PFSK-1 (cell line): ENCODE data around the gene SURF1.

Source experiments
- FOXP2 ChIP-seq: optimal IDR thresholded peaks from 2 replicates; pipeline ENCODE3; 2011; ENCODE audit warnings: borderline replicate concordance, control low read depth, inconsistent platforms; ENCODE audit not compliant: insufficient read depth; ENCODE audit errors: extremely low read length, extremely low read depth
- POLR2AphosphoS5 ChIP-seq: IDR thresholded peaks from 2 replicates; pipeline ENCODE4 v1.6.1; 2012; ENCODE audit warnings: low read depth, mild to moderate bottlenecking, control low read depth, low read length, moderate library complexity
- SIN3A ChIP-seq: IDR thresholded peaks from 2 replicates; pipeline ENCODE4 v1.6.1; 2012; ENCODE audit warnings: mild to moderate bottlenecking, low read length, moderate library complexity, borderline replicate concordance; ENCODE audit not compliant: insufficient read depth
- TAF1 ChIP-seq: IDR thresholded peaks from 2 replicates; pipeline ENCODE4 v1.6.1; 2012; ENCODE audit warnings: low read length, control low read depth, borderline replicate concordance; ENCODE audit not compliant: insufficient read depth
- TF ChIP-seq, protein P1 (sequence below), 2 experiments: IDR thresholded peaks; 2 replicates each; pipeline versions ENCODE4 v1.6.1 to v1.8.0; 2011 to 2012; ENCODE audit warnings: low read depth in 2 of 2, low read length in 2 of 2, control low read depth in 1 of 2, inconsistent platforms in 1 of 2, mild to moderate bottlenecking in 1 of 2, moderate library complexity in 1 of 2; ENCODE audit not compliant: insufficient read depth in 1 of 2

SURF1 gene

DNA sequence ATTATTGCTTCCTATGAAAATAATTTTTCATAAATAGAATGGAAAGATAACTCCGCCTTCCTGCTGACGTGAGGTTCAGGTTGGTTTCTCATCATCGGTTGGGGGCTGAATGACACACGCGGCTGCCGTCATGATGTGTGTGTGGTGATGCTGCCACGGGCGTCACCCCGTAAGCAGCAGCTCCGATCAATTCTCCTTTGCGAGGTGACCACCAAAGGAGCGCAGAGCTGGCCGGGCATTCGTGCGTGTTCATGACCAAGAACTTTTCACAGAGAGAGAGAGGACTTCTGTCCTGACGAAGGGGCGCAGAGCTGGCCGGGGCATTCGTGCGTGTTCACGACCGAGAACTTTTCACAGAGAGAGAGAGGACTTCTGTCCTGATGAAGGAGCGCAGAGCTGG, 50.6 kb downstream of the SURF1 start:
- TF ChIP-seq SIN3A (no peak), POLR2AphosphoS5 (no peak), FOXP2 (no peak), TAF1 (no peak)
- TF ChIP-seq, protein P1, sequence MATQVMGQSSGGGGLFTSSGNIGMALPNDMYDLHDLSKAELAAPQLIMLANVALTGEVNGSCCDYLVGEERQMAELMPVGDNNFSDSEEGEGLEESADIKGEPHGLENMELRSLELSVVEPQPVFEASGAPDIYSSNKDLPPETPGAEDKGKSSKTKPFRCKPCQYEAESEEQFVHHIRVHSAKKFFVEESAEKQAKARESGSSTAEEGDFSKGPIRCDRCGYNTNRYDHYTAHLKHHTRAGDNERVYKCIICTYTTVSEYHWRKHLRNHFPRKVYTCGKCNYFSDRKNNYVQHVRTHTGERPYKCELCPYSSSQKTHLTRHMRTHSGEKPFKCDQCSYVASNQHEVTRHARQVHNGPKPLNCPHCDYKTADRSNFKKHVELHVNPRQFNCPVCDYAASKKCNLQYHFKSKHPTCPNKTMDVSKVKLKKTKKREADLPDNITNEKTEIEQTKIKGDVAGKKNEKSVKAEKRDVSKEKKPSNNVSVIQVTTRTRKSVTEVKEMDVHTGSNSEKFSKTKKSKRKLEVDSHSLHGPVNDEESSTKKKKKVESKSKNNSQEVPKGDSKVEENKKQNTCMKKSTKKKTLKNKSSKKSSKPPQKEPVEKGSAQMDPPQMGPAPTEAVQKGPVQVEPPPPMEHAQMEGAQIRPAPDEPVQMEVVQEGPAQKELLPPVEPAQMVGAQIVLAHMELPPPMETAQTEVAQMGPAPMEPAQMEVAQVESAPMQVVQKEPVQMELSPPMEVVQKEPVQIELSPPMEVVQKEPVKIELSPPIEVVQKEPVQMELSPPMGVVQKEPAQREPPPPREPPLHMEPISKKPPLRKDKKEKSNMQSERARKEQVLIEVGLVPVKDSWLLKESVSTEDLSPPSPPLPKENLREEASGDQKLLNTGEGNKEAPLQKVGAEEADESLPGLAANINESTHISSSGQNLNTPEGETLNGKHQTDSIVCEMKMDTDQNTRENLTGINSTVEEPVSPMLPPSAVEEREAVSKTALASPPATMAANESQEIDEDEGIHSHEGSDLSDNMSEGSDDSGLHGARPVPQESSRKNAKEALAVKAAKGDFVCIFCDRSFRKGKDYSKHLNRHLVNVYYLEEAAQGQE (IDR thresholded peaks at IDR 0.05; ENCODE audit: insufficient read depth in 1 of 2, low read depth in 2 of 2, low read length in 2 of 2), result no peak

DNA sequence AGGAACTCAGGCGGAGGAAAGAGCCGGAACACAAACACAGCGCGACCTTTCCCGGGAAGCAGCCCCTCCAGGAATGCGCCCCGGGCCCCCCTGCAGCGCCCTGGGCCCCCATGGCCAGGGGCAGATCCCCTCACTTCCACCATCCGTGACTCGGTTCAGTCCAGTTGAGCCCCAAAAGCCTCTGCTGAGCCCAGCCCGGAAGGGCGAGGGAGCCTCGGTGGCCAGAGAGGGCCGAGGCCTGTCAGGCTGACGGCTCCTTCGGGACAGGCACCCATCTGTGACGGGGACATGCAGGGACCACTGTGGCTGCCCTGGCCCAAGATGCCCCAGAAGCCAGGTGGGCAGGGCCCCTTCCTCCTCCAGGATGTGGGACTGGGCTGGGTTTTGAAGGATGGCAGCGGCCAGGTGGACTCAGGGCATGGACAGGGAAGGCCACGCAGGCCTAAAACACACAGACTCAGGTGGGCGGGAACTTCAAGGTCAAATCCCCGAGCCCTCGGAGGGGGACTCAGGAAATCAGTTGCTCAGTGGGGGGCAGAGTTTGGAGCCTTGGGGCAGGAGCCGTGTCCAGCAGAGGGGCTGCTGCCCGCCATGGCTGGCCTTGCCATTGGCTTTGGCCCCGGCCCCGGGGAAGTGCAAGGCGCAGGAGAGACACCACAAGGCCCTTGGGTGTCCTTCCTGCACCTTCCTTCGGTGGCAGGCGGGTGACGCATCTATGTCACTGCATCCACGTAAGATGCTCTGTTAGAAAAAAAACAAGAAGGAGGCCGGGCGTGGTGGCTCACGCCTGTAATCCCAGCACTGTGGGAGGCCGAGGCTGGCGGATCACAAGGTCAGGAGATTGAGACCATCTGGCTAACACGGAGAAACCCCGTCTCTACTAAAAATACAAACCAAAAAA, 51.6 kb downstream of the SURF1 start:
- TF ChIP-seq, protein P1 (IDR thresholded peaks at IDR 0.05; ENCODE audit: insufficient read depth in 1 of 2, low read depth in 2 of 2, low read length in 2 of 2), result no peak
- TF ChIP-seq TAF1, result no peak
- no peak for TF ChIP-seq SIN3A
- TF ChIP-seq POLR2AphosphoS5, result no peak
- no peak for TF ChIP-seq FOXP2

DNA sequence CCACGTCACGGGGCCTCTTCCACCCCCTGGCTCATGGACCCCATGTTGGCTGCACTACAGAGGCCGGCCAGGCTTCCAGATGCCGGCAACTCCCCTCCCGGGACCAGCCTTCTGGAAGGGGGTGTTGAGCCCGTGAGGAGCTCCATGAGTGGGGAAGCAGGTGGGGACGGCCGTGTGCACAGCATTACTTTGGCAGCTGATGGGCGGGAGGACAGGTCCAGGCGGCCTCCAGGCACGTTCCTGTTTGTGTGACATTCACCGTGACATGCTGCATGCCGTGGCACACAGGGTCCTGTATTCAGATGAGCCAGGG, 52.2 kb downstream of the SURF1 start:
- TF ChIP-seq SIN3A (no peak), FOXP2 (no peak), TAF1 (no peak), POLR2AphosphoS5 (no peak)
- TF ChIP-seq, protein P1 (IDR thresholded peaks at IDR 0.05; ENCODE audit: insufficient read depth in 1 of 2, low read depth in 2 of 2, low read length in 2 of 2), result no peak

DNA sequence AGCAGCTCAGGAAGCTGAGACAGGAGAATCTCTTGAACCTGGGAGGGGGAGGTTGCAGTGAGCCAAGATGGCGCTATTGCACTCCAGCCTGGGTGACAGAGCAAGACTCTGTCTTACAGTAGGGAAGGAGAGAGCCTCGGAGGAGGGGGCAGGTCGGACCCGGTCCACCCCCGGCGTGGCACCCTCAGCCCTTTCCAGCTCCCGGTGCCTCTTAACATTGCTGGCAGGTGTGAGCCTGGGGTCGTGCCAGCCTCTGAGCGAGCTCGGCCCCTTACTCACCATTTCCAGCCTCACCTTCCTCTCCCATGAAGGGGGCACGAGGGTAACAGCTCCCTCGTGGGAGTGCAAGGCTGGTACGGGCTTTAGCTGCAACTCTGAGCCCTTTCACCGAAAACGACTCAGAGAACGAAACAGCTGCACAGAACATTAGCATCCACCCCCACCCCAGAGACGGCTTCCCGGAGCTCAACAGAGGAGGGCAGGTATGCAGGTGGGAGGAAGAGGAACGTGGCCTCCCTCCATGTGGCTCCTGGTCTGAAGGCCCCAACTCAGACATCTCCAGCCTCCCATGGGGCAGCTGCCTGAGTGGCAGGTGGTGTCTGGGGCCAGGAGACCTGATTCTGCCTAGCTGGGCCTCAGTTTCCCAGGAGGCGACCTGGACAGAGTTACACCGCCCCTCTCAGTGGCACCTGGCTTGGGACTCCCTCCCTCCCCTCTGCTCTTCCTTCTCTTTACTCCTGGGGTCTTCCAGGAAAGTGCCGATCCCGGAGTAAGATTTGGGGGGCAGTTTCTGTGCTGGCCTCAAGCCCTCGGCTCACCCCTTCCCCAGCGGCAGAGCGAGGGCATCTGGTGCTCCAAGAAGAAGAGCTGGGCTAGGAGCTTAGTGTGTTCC, 52.8 kb downstream of the SURF1 start:
- TF ChIP-seq, protein P1 (IDR thresholded peaks at IDR 0.05; ENCODE audit: insufficient read depth in 1 of 2, low read depth in 2 of 2, low read length in 2 of 2), result no peak
- no peak for TF ChIP-seq TAF1
- no peak for TF ChIP-seq SIN3A
- TF ChIP-seq FOXP2, result no peak
- TF ChIP-seq POLR2AphosphoS5, result no peak
